HepG2 (cell line): Measurements from ENCODE around the gene TPPP2. TPM values are rescaled to one million over a fixed set of nuclear protein-coding genes. Genes with fewer than 3 reads are reported as not detected.
A peak's percentile ranks its signal among the peaks of the same experiment; 100 is the strongest.

Experiments
- CHD4 ChIP-seq: fragments of 200-600 bp; sonication (generic); IDR thresholded peaks from 2 replicates; pipeline ENCODE4 v1.7.0; 2017; ENCODE audit warnings: mild to moderate bottlenecking, low read length, borderline replicate concordance
- FOXO1 ChIP-seq: sonication (generic); formaldehyde crosslinking; IDR thresholded peaks from 2 replicates; pipeline ENCODE4 v1.4.0; 2020; ENCODE audit warnings: missing genetic modification reagents
- MIXL1 ChIP-seq: IDR thresholded peaks from 2 replicates; pipeline ENCODE4 v1.6.1; 2016
- PAXIP1 ChIP-seq: sonication (generic); formaldehyde crosslinking; conservative IDR thresholded peaks from 2 replicates; pipeline ENCODE4 v1.4.0; 2020; ENCODE audit warnings: mild to moderate bottlenecking, missing genetic modification reagents, moderate library complexity
- POLR2A ChIP-seq, 2 experiments: IDR thresholded peaks; 2 replicates each; pipeline ENCODE4 v1.6.1; 2011; ENCODE audit warnings: low read depth in 2 of 2, low read length in 2 of 2, mild to moderate bottlenecking in 1 of 2, moderate library complexity in 1 of 2; ENCODE audit not compliant: insufficient read depth in 1 of 2
- RFXANK ChIP-seq: IDR thresholded peaks from 2 replicates; pipeline ENCODE4 v1.6.1; 2016
- SCMH1 ChIP-seq: sonication (generic); formaldehyde crosslinking; IDR thresholded peaks from 2 replicates; pipeline ENCODE4 v1.9.0; 2021; ENCODE audit warnings: missing genetic modification reagents, mild to moderate bottlenecking, borderline replicate concordance
- SMARCE1 ChIP-seq: fragments of 450-650 bp; IDR thresholded peaks from 2 replicates; pipeline ENCODE4 v1.6.1; 2017; ENCODE audit warnings: borderline replicate concordance
- SYNCRIP ChIP-seq: fragments of 200-400 bp; formaldehyde crosslinking; IDR thresholded peaks from 2 replicates; pipeline ENCODE4 v1.6.1; 2018; ENCODE audit warnings: mild to moderate bottlenecking, low read depth, low read length; ENCODE audit not compliant: insufficient read depth
- TAF15 ChIP-seq: fragments of 200-400 bp; formaldehyde crosslinking; IDR thresholded peaks from one replicate; pipeline ENCODE4 v1.6.1; 2018; ENCODE audit warnings: mild to moderate bottlenecking, low read depth, low read length; ENCODE audit not compliant: poor library complexity, severe bottlenecking
- ZBTB21 ChIP-seq: sonication (generic); formaldehyde crosslinking; IDR thresholded peaks from 2 replicates; pipeline ENCODE4 v1.4.0; 2020; ENCODE audit warnings: missing genetic modification reagents
- ZKSCAN1 ChIP-seq: fragments of 150-350 bp; IDR thresholded peaks from 2 replicates; pipeline ENCODE4 v1.6.1; 2014; ENCODE audit warnings: low read length
- ZNF101 ChIP-seq: sonication (generic); formaldehyde crosslinking; IDR thresholded peaks from 2 replicates; pipeline ENCODE4 v1.4.0; 2020; ENCODE audit warnings: mild to moderate bottlenecking, low read depth, missing genetic modification reagents, borderline replicate concordance
- ZNF160 ChIP-seq: sonication (generic); formaldehyde crosslinking; IDR thresholded peaks from 2 replicates; pipeline ENCODE4 v1.8.0; 2022; ENCODE audit warnings: mild to moderate bottlenecking, inconsistent platforms, missing genetic modification reagents
- ZNF430 ChIP-seq: sonication (generic); formaldehyde crosslinking; IDR thresholded peaks from 2 replicates; pipeline ENCODE4 v1.9.0; 2021; ENCODE audit warnings: mild to moderate bottlenecking, missing genetic modification reagents
- ZSCAN29 ChIP-seq: sonication (generic); formaldehyde crosslinking; conservative IDR thresholded peaks from 2 replicates; pipeline ENCODE4 v1.4.0; 2020; ENCODE audit warnings: mild to moderate bottlenecking, missing genetic modification reagents
- polyA plus RNA-seq, 8 experiments: library from polyadenylated mRNA; depleted of rRNA in 3 of 8; stranded (reverse) in 7 of 8; unstranded in 1 of 8; fragments of >200 nt; fragmentation: Illumina TruSeq in 4 of 8; extraction: Trizol in 4 of 8; gene quantifications; 2 replicates each; pipeline versions ENCODE4 v1.2.1 to v1.2.3, GENCODE V29; 2011 to 2016; ENCODE audit warnings: low read depth in 4 of 8, missing spikeins in 1 of 8, mixed read lengths in 1 of 8; ENCODE audit not compliant: insufficient read depth in 1 of 8
- total RNA-seq, 5 experiments: library from RNA; depleted of rRNA; stranded (reverse); fragments of >200 nt; fragmentation: Illumina TruSeq; extraction: Trizol; gene quantifications; 2 replicates each; pipeline ENCODE4 v1.2.3, GENCODE V29; 2016; ENCODE audit warnings: low read depth in 1 of 5
- TF ChIP-seq, protein P1 (sequence below): sonication (generic); formaldehyde crosslinking; IDR thresholded peaks from 2 replicates; pipeline ENCODE4 v1.4.0; 2020; ENCODE audit warnings: mild to moderate bottlenecking, low read depth, missing genetic modification reagents
- TF ChIP-seq, protein P2 (sequence below): sonication (generic); formaldehyde crosslinking; IDR thresholded peaks from 2 replicates; pipeline ENCODE4 v1.4.0; 2020; ENCODE audit warnings: missing genetic modification reagents
- TF ChIP-seq, protein P3 (sequence below): sonication (generic); formaldehyde crosslinking; IDR thresholded peaks from 2 replicates; pipeline ENCODE4 v1.5.0; 2020; ENCODE audit warnings: mild to moderate bottlenecking, missing genetic modification reagents

TPPP2 gene
- total and polyA plus RNA-seq, 2 of the 13 experiments (the other 11 are each of a cell fraction or from before 2014, with no cell fraction given), result 0.58 to 4.2 TPM

DNA sequence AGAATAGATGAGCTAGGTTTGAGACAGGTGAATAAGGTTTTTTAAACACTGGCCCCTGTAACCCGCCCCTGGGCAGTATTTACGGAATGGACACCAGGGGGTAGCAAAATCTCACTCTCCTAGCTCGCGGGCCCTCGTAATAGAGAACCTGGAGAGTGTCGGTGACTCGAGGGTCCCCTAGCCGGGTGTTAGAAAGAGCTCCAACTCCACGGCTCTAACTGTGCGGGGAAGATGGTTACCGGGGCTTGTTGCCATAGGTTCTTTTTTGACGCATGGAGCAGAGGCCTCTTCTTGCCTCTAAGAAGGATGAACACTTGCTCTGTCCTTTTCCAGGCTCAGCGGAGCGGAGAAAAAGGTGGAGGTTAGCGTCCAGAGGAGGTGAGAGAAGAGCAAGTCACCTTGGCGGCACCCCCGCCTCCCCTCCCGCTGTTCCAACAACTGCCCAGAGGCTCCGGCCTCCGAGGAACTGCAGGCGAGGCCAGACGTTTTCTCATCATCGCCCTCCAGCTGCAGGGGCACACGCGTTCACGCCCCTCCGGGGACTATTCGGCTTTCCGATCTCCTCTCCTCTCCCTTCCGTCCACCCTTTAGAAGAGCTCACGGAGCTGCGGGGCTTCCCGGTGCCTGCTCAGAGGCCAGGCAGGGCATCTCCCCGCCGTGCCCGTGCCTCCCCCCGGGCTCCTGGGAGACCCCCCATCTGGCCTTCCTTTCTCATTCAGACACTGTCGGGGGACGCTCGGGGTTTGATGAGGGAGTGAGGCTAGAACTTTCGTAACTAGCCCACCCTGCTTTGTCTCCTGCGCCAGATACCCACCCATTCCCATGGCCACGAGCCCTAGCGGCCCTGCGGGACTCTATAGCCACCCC lies 38.7 kb downstream of the TPPP2 start (continued):
- TF ChIP-seq, protein P1, sequence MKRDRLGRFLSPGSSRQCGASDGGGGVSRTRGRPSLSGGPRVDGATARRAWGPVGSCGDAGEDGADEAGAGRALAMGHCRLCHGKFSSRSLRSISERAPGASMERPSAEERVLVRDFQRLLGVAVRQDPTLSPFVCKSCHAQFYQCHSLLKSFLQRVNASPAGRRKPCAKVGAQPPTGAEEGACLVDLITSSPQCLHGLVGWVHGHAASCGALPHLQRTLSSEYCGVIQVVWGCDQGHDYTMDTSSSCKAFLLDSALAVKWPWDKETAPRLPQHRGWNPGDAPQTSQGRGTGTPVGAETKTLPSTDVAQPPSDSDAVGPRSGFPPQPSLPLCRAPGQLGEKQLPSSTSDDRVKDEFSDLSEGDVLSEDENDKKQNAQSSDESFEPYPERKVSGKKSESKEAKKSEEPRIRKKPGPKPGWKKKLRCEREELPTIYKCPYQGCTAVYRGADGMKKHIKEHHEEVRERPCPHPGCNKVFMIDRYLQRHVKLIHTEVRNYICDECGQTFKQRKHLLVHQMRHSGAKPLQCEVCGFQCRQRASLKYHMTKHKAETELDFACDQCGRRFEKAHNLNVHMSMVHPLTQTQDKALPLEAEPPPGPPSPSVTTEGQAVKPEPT (CRISPR knock-in tag), result no peak
- TF ChIP-seq RFXANK (CRISPR knock-in tag) (no peak; the same call in 1 of the 2 replicates), FOXO1 (no peak), MIXL1 (CRISPR knock-in tag) (no peak; the same call in 1 of the 2 replicates), SCMH1 (CRISPR knock-in tag) (no peak), ZNF430 (CRISPR knock-in tag) (peak; percentile 45; the same call in 1 of the 2 replicates), SMARCE1 (no peak), ZNF160 (CRISPR knock-in tag) (no peak), POLR2A (IDR thresholded peaks at IDR 0.05; ENCODE audit: insufficient read depth in 1 of 2, low read depth in 2 of 2, low read length in 2 of 2) (no peak), ZNF101 (CRISPR knock-in tag) (no peak), PAXIP1 (no peak), ZBTB21 (CRISPR knock-in tag) (no peak), TAF15 (no peak), ZKSCAN1 (no peak), ZSCAN29 (CRISPR knock-in tag) (no peak), SYNCRIP (no peak), CHD4 (no peak)
- TF ChIP-seq, protein P2, sequence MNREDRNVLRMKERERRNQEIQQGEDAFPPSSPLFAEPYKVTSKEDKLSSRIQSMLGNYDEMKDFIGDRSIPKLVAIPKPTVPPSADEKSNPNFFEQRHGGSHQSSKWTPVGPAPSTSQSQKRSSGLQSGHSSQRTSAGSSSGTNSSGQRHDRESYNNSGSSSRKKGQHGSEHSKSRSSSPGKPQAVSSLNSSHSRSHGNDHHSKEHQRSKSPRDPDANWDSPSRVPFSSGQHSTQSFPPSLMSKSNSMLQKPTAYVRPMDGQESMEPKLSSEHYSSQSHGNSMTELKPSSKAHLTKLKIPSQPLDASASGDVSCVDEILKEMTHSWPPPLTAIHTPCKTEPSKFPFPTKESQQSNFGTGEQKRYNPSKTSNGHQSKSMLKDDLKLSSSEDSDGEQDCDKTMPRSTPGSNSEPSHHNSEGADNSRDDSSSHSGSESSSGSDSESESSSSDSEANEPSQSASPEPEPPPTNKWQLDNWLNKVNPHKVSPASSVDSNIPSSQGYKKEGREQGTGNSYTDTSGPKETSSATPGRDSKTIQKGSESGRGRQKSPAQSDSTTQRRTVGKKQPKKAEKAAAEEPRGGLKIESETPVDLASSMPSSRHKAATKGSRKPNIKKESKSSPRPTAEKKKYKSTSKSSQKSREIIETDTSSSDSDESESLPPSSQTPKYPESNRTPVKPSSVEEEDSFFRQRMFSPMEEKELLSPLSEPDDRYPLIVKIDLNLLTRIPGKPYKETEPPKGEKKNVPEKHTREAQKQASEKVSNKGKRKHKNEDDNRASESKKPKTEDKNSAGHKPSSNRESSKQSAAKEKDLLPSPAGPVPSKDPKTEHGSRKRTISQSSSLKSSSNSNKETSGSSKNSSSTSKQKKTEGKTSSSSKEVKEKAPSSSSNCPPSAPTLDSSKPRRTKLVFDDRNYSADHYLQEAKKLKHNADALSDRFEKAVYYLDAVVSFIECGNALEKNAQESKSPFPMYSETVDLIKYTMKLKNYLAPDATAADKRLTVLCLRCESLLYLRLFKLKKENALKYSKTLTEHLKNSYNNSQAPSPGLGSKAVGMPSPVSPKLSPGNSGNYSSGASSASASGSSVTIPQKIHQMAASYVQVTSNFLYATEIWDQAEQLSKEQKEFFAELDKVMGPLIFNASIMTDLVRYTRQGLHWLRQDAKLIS (CRISPR knock-in tag), result no peak
- TF ChIP-seq, protein P3, sequence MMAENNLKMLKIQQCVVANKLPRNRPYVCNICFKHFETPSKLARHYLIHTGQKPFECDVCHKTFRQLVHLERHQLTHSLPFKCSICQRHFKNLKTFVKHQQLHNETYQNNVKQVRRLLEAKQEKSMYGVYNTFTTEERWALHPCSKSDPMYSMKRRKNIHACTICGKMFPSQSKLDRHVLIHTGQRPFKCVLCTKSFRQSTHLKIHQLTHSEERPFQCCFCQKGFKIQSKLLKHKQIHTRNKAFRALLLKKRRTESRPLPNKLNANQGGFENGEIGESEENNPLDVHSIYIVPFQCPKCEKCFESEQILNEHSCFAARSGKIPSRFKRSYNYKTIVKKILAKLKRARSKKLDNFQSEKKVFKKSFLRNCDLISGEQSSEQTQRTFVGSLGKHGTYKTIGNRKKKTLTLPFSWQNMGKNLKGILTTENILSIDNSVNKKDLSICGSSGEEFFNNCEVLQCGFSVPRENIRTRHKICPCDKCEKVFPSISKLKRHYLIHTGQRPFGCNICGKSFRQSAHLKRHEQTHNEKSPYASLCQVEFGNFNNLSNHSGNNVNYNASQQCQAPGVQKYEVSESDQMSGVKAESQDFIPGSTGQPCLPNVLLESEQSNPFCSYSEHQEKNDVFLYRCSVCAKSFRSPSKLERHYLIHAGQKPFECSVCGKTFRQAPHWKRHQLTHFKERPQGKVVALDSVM, result peak; percentile 89; the same call in 1 of the 2 replicates
